AG04449 (cell line): ENCODE data around the gene PITX1.

Experiments
- CTCF ChIA-PET: fragments of 350-600 bp; formaldehyde crosslinking; extraction: SDS; loops from one replicate; lab custom pipeline; 2021; ENCODE audit warnings: antibody characterized with exemption; lab: Yijun Ruan, JAX
- POLR2A ChIA-PET: fragments of 400-600, 350-600 bp; formaldehyde crosslinking; extraction: SDS; loops from one replicate; lab custom pipeline; 2020; ENCODE audit warnings: antibody characterized with exemption, inconsistent platforms; lab: Yijun Ruan, JAX
- DNase-seq: peaks from one replicate; pipeline ENCODE4 v3.0.0-alpha.2; 2010; ENCODE audit warnings: low read depth, low spot score
- H3K4me3 ChIP-seq: 2 replicates; pipeline ENCODE4 v1.5.1; 2011; ENCODE audit warnings: low read depth, mild to moderate bottlenecking, control low read depth, low read length
- CTCF ChIP-seq: IDR thresholded peaks from one replicate; pipeline ENCODE4 v1.5.1; 2011; ENCODE audit warnings: mild to moderate bottlenecking, moderate library complexity, low read length, control low read depth, inconsistent platforms; ENCODE audit not compliant: insufficient read depth; ENCODE audit errors: missing control alignments

PITX1 gene

GRCh38 chr5:135030956-135031812 is 2.8 kb downstream of the PITX1 start:
- DNase-seq: no peak
- TF ChIP-seq CTCF: no peak
- peak overlapping the region; percentile 72 for H3K4me3 ChIP-seq
- CTCF ChIA-PET: interaction anchor here (0.7 to 3.5 kb wide), 4 partner anchors 125 to 302 kb away, joined by 3 to 10 read pairs (median 4); no protein-coding TSS in a partner anchor
- POLR2A ChIA-PET: no interaction called here

DNA sequence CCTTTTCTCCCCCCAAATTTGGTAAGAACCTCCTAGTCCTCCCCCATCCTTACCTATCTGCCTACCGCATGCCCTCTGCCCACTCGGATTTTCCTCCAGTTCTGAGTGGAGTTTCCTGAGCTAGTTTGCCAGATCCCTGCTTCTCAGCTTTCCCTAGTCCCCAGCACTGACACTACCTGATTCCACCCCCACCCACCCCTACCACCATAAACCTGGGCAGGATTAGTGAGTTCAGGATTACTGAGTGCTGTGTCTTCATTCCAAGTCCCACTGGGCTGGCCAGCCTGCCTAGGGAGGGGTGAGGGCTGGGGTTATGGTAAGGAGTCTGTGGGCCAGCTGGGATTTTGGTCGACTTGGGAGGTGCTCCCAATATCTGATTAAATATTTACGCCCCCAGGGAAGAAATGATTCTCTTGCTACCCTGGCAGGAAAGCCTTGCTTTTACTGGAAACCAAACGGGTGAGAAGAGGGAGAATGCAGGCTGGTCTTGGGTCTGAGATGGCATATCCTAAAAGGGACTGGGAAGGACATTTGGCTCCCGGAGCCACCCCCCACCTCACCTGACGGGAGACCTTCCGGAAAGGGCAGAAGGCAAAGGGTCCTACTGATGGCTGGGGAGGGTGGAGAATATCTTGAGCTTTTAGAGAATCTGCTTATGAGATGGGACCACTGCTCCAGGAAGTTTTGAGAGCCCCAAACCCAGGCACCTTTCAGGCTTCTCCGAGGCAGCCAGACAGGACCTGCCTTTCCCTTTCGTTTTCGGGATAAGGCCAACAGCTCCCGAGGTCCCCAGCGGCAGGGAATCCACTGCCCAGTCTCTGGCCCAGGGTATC is 3.7 kb downstream of the PITX1 start:
- H3K4me3 ChIP-seq: peak overlapping the region; percentile 72
- CTCF ChIA-PET: interaction anchor here (1.4 kb wide), 1 partner anchor 124 kb away, joined by 4 read pairs; no protein-coding TSS in a partner anchor
- POLR2A ChIA-PET: no interaction called here
- no peak for TF ChIP-seq CTCF
- DNase-seq: no peak

DNA sequence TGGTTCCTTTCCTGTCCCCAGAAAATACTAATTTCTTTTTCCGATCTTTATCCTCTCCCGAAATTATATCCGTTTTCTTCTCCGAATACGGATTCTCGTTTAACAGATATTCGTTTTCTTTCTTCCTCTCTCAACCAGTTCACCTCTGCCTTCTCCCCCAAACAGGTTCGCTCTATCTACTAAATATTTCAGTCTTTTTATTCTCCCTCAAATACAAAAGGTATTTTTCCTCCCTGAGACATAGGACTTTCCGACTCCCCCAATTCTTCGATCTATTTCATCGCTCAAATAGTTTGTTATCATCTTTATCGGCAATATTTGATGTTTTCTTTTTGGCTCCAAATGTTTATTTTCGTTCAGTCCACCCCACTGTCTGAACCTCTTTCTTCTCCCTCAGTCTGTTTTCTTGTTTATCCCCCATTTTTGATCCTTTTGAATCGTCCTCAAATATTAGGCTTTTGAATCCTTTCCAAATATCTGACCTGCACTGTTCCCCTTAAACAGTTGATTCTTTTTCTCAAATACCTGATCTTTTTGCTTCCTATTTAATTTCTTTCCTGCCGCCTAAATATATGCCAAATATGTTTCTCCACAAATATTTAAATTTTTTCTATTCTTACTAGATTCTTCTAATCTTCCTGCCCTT is 4.4 kb downstream of the PITX1 start:
- CTCF ChIA-PET: no interaction called here
- no peak for DNase-seq
- POLR2A ChIA-PET: no interaction called here
- no peak for TF ChIP-seq CTCF
- no peak overlapping the region for H3K4me3 ChIP-seq

DNA sequence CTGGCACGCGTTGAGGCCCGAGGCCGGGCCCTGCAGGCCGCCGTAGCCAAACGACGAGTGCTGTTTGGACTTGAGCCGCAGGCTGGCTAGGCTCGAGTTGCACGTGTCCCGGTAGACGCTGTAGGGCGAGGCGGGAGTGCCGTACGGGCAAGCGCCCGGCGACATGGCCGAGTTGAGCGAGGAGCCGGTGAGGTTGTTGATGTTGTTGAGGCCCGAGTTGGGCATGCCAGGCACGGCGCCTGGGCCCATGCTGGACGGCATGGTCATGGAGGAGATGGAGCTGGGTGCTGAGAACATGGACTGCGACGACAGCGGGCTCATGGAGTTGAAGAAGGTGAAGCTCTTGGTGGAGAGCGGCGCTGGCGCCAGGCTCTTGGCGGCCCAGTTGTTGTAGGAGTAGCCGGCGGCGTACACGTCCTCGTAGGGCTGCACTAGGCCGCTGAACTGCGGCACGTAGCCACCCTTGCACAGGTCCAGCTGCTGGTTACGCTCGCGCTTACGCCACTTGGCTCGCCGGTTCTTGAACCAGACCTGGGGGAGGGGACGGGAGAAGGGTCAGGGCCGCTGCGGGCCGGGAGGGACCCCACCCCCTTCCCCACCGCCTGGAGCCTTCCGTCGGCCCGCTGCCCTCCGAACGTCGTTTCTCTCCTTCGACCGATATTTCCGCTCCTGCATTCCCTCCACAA is 5.1 kb downstream of the PITX1 start:
- CTCF ChIA-PET: no interaction called here
- H3K4me3 ChIP-seq: no peak overlapping the region
- DNase-seq: no peak
- POLR2A ChIA-PET: no interaction called here
- no peak for TF ChIP-seq CTCF

DNA sequence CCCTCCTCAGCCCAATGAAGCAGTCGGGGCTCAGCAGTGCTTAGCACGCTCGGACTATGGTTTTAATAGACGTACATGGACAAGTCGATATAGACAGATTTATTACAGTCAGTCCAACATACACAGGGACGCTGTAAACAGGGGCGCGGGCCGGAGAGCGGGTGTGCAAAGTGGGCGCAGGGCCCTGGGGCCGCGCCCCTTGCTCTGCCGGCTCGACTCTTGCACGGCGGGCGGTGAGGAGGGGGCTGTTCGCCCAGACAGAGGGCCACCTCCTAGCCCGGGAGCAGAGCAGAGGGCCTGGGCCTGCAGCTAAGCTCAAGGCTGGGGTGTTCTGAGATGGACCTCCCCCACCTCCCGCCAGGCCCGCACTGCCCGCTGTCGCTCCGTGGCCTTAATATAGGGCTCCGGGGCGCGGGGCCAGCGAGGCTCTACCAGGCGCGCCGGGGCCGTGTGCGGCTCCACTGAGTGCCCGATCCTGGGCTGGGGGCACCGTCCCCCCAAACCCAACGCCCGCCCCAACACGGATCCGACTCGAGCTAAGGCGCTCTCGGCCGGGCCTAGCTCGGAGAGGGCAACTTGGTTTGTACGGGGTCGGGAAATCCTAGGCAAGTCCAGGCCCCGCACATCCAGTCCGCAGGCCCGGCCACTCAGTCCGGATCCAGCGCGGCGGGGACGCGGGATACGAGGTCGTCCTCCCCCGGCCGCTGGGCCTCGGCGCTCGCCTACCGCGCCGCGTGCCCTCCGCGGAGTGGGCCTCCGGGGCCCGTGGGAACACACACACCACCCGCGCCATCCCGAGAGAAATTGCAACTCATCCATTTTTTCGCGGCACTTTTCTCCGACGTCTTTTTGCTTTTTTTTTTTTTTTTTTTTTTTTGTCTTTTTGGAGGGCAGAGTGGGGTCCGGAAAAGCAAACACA is 6.1 kb downstream of the PITX1 start:
- ChIA-PET CTCF (interaction anchor here (0.8 kb wide), 1 partner anchor 18 kb away, joined by 3 read pairs; no protein-coding TSS in a partner anchor), POLR2A (no interaction called here)
- no peak for TF ChIP-seq CTCF
- no peak for DNase-seq
- no peak overlapping the region for H3K4me3 ChIP-seq
